ENCODE data around the gene LXN. TPM values are rescaled to one million over a fixed set of nuclear protein-coding genes. Genes with fewer than 3 reads are reported as not detected.
"Not testable (repeated sequence)": the region's sequence is repeated elsewhere in the genome, so short reads cannot be mapped to it uniquely, and the experiment has no call there.

Gene LXN
- total RNA-seq, 2 donors from 2014 or later = 14.9 to 32.2 TPM

GRCh38 chr3:158703566-158703965, 31.1 kb upstream of the LXN start:
- H3K27ac ChIP-seq = peak overlapping the region in 1 of 2 donors; percentile 36
- TF ChIP-seq, protein P1, sequence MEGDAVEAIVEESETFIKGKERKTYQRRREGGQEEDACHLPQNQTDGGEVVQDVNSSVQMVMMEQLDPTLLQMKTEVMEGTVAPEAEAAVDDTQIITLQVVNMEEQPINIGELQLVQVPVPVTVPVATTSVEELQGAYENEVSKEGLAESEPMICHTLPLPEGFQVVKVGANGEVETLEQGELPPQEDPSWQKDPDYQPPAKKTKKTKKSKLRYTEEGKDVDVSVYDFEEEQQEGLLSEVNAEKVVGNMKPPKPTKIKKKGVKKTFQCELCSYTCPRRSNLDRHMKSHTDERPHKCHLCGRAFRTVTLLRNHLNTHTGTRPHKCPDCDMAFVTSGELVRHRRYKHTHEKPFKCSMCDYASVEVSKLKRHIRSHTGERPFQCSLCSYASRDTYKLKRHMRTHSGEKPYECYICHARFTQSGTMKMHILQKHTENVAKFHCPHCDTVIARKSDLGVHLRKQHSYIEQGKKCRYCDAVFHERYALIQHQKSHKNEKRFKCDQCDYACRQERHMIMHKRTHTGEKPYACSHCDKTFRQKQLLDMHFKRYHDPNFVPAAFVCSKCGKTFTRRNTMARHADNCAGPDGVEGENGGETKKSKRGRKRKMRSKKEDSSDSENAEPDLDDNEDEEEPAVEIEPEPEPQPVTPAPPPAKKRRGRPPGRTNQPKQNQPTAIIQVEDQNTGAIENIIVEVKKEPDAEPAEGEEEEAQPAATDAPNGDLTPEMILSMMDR (IDR thresholded peaks at IDR 0.05) = no peak

GRCh38 chr3:158702815-158703481, 30.5 kb upstream of the LXN start:
- no peak overlapping the region for H3K4me3 ChIP-seq
- no peak for DNase-seq (ENCODE audit: low spot score)
- no peaks in the 10 kb centered on the region for H3K9me3 ChIP-seq
- H3K27ac ChIP-seq = peak overlapping the region in 1 of 2 donors; percentile 36
- H3K36me3 ChIP-seq = no peaks in the 10 kb centered on the region
- TF ChIP-seq, protein P1 (IDR thresholded peaks at IDR 0.05) = no peak
- H3K27me3 ChIP-seq (replicated peaks; ENCODE audit: insufficient read depth) = no peaks in the 10 kb centered on the region
- H3K4me1 ChIP-seq (ENCODE audit: control insufficient read depth in 1 of 2, low read depth in 2 of 2) = peaks cover 13 to 32% of the 10 kb centered on the region in 2 donors
- ATAC-seq (ENCODE audit: insufficient number of reproducible peaks, low FRiP score, low read depth) = no peak

More at GRCh38 chr3:158703566-158703965, 31.1 kb upstream of the LXN start:
- H3K9me3 ChIP-seq = no peaks in the 10 kb centered on the region
- H3K4me1 ChIP-seq (ENCODE audit: control insufficient read depth in 1 of 2, low read depth in 2 of 2) = peaks cover 13 to 32% of the 10 kb centered on the region in 2 donors
- no peak overlapping the region for H3K4me3 ChIP-seq
- ATAC-seq (ENCODE audit: insufficient number of reproducible peaks, low FRiP score, low read depth) (no peak), DNase-seq (ENCODE audit: low spot score) (no peak)
- H3K36me3 ChIP-seq = no peaks in the 10 kb centered on the region
- no peaks in the 10 kb centered on the region for H3K27me3 ChIP-seq (replicated peaks; ENCODE audit: insufficient read depth)

GRCh38 chr3:158701420-158702065, 29.1 kb upstream of the LXN start:
- TF ChIP-seq, protein P1 (IDR thresholded peaks at IDR 0.05) = no peak
- ATAC-seq (ENCODE audit: insufficient number of reproducible peaks, low FRiP score, low read depth) (no peak), DNase-seq (ENCODE audit: low spot score) (no peak)
- Histone ChIP-seq H3K36me3 (no peaks in the 10 kb centered on the region), H3K4me1 (ENCODE audit: control insufficient read depth in 1 of 2, low read depth in 2 of 2) (peaks cover 13 to 32% of the 10 kb centered on the region in 2 donors), H3K27ac (peak overlapping the region; percentile 16 to 26), H3K27me3 (replicated peaks; ENCODE audit: insufficient read depth) (no peaks in the 10 kb centered on the region), H3K9me3 (no peaks in the 10 kb centered on the region), H3K4me3 (no peak overlapping the region)

- ATAC-seq (ENCODE audit: insufficient number of reproducible peaks, low FRiP score, low read depth) (no peak), DNase-seq (ENCODE audit: low spot score) (no peak)
- H3K27ac ChIP-seq = peak overlapping the region; percentile 16 to 26
- no peaks in the 10 kb centered on the region for H3K27me3 ChIP-seq (replicated peaks; ENCODE audit: insufficient read depth)
- peaks cover 13 to 32% of the 10 kb centered on the region in 2 donors for H3K4me1 ChIP-seq (ENCODE audit: control insufficient read depth in 1 of 2, low read depth in 2 of 2)
- H3K9me3 ChIP-seq = no peaks in the 10 kb centered on the region
- H3K36me3 ChIP-seq = no peaks in the 10 kb centered on the region
- TF ChIP-seq, protein P1 (IDR thresholded peaks at IDR 0.05) = no peak
- H3K4me3 ChIP-seq = no peak overlapping the region
These were observed 28.1 kb upstream of the LXN start for GRCh38 chr3:158700559-158700958.

GRCh38 chr3:158696618-158697017, 24.2 kb upstream of the LXN start:
- no peak for DNase-seq (ENCODE audit: low spot score)
- Histone ChIP-seq H3K4me3 (no peak overlapping the region), H3K27me3 (replicated peaks; ENCODE audit: insufficient read depth) (no peaks in the 10 kb centered on the region), H3K27ac (no peak overlapping the region), H3K36me3 (no peaks in the 10 kb centered on the region), H3K9me3 (no peaks in the 10 kb centered on the region), H3K4me1 (ENCODE audit: control insufficient read depth in 1 of 2, low read depth in 2 of 2) (peaks cover 13 to 16% of the 10 kb centered on the region in 2 donors)
- TF ChIP-seq, protein P1 (IDR thresholded peaks at IDR 0.05) = no peak
- no peak for ATAC-seq (ENCODE audit: insufficient number of reproducible peaks, low FRiP score, low read depth)

- not testable (repeated sequence) for H3K4me3 ChIP-seq; H3K27me3 ChIP-seq (replicated peaks; ENCODE audit: insufficient read depth); H3K36me3 ChIP-seq; H3K27ac ChIP-seq; H3K9me3 ChIP-seq; DNase-seq (ENCODE audit: low spot score); ATAC-seq (ENCODE audit: insufficient number of reproducible peaks, low FRiP score, low read depth); H3K4me1 ChIP-seq (ENCODE audit: control insufficient read depth in 1 of 2, low read depth in 2 of 2)
These were observed 21.5 kb upstream of the LXN start for GRCh38 chr3:158693866-158694456.
